ENCODE data around the gene ABHD13. TPM values are rescaled to one million over a fixed set of nuclear protein-coding genes. Genes with fewer than 3 reads are reported as not detected.
"Not testable (repeated sequence)": the region's sequence is repeated elsewhere in the genome, so short reads cannot be mapped to it uniquely, and the experiment has no call there.

ABHD13 gene
- total RNA-seq, 2 experiments from 2014 or later, result 9.1 to 9.9 TPM

GRCh38 chr13:108210551-108210950 lies 7.6 kb upstream of the ABHD13 start:
- POLR2A ChIA-PET, result no interaction called here
- no peak overlapping the region for H3K4me3 Mint-ChIP-seq
- CTCF ChIA-PET, result no interaction called here

GRCh38 chr13:108212886-108213285 lies 5.3 kb upstream of the ABHD13 start:
- no peak for DNase-seq
- Mint-ChIP-seq H3K4me3 (no peak overlapping the region), H3K27me3 (no peaks in the 10 kb centered on the region), H3K36me3 (ENCODE audit: low read depth) (peaks cover 34% of the 10 kb centered on the region), H3K4me1 (peaks cover 30% of the 10 kb centered on the region), H3K9me3 (peaks cover 13% of the 10 kb centered on the region), H3K27ac (no peak overlapping the region)
- ChIA-PET POLR2A (no interaction called here), CTCF (interaction anchor here (0.6 to 1.2 kb wide), 2 partner anchors 11 to 725 kb away, joined by 3 read pairs; no protein-coding TSS in a partner anchor)

More at GRCh38 chr13:108210551-108210950, 7.6 kb upstream of the ABHD13 start:
- no peak for DNase-seq
- H3K27me3 Mint-ChIP-seq, result no peaks in the 10 kb centered on the region
- peaks cover 16% of the 10 kb centered on the region for H3K9me3 Mint-ChIP-seq
- no peak overlapping the region for H3K27ac Mint-ChIP-seq
- H3K36me3 Mint-ChIP-seq (ENCODE audit: low read depth), result peaks cover 36% of the 10 kb centered on the region
- peaks cover 21% of the 10 kb centered on the region for H3K4me1 Mint-ChIP-seq

- Mint-ChIP-seq H3K9me3 (peaks cover 10% of the 10 kb centered on the region), H3K27ac (peak overlapping the region; percentile 72), H3K36me3 (ENCODE audit: low read depth) (peaks cover 28% of the 10 kb centered on the region), H3K27me3 (no peaks in the 10 kb centered on the region), H3K4me1 (peaks cover 32% of the 10 kb centered on the region), H3K4me3 (peak overlapping the region; percentile 90)
- DNase-seq, result no peak
- ChIA-PET CTCF (no interaction called here), POLR2A (no interaction called here)
Observed at GRCh38 chr13:108213946-108214345, 4.2 kb upstream of the ABHD13 start.

- Mint-ChIP-seq H3K4me3 (peak overlapping the region; percentile 90), H3K36me3 (ENCODE audit: low read depth) (peaks cover 22% of the 10 kb centered on the region), H3K27me3 (no peaks in the 10 kb centered on the region), H3K4me1 (peaks cover 39% of the 10 kb centered on the region), H3K9me3 (peaks cover 5% of the 10 kb centered on the region), H3K27ac (peak overlapping the region; percentile 72)
- peak; percentile 29 for DNase-seq
- ChIA-PET POLR2A (no interaction called here), CTCF (no interaction called here)
Observed at GRCh38 chr13:108214441-108215271, 3.5 kb upstream of the ABHD13 start.

GRCh38 chr13:108215436-108215835 lies 2.8 kb upstream of the ABHD13 start, which contains the start of gene LIG4:
Gene LIG4, minus strand, starts transcription at chr13:108215536. Its CDS starts 4,268 bp downstream, at chr13:108211268.
- ChIA-PET POLR2A (no interaction called here), CTCF (interaction anchor here (1.0 kb wide), 1 partner anchor 700 kb away, joined by 5 read pairs; no protein-coding TSS in a partner anchor)
- peaks cover 15% of the 10 kb centered on the region for H3K36me3 Mint-ChIP-seq (ENCODE audit: low read depth)
- H3K4me3 Mint-ChIP-seq, result peak within 1 kb of the TSS; percentile 90
- H3K27me3 Mint-ChIP-seq, result no peaks in the 10 kb centered on the region
- peaks cover 47% of the 10 kb centered on the region for H3K4me1 Mint-ChIP-seq
- H3K9me3 Mint-ChIP-seq, result no peaks in the 10 kb centered on the region
- H3K27ac Mint-ChIP-seq, result peak within 1 kb of the TSS; percentile 87
- DNase-seq, result peak; percentile 93

- Mint-ChIP-seq H3K4me1 (peaks cover 53% of the 10 kb centered on the region), H3K4me3 (peak overlapping the region; percentile 90), H3K27ac (peak overlapping the region; percentile 97)
- DNase-seq; H3K36me3 Mint-ChIP-seq (ENCODE audit: low read depth); H3K9me3 Mint-ChIP-seq; POLR2A ChIA-PET; H3K27me3 Mint-ChIP-seq: not testable (repeated sequence)
- CTCF ChIA-PET, result interaction anchor here (1.0 kb wide), 1 partner anchor 9 kb away, joined by 3 read pairs; no protein-coding TSS in a partner anchor
Observed at GRCh38 chr13:108217307-108218043, 717 bp upstream of the ABHD13 start.

- Mint-ChIP-seq H3K4me1 (peaks cover 43% of the 10 kb centered on the region), H3K27me3 (no peaks in the 10 kb centered on the region), H3K9me3 (no peaks in the 10 kb centered on the region), H3K4me3 (peak overlapping the region; percentile 90), H3K36me3 (ENCODE audit: low read depth) (peaks cover 2% of the 10 kb centered on the region), H3K27ac (no peak overlapping the region)
- no peak for DNase-seq
- CTCF ChIA-PET, result no interaction called here
- POLR2A ChIA-PET, result no interaction called here
Observed at GRCh38 chr13:108220041-108220440, 1.8 kb downstream of the ABHD13 start.

GRCh38 chr13:108223687-108224503 lies 5.7 kb downstream of the ABHD13 start:
- Mint-ChIP-seq H3K36me3 (ENCODE audit: low read depth) (peaks cover 2% of the 10 kb centered on the region), H3K27me3 (no peaks in the 10 kb centered on the region), H3K27ac (no peak overlapping the region), H3K4me3 (no peak overlapping the region), H3K4me1 (peaks cover 58% of the 10 kb centered on the region), H3K9me3 (no peaks in the 10 kb centered on the region)
- POLR2A ChIA-PET, result no interaction called here
- no peak for DNase-seq
- CTCF ChIA-PET, result no interaction called here

- peak; percentile 20 for DNase-seq
- Mint-ChIP-seq H3K27ac (no peak overlapping the region), H3K4me1 (peaks cover 43% of the 10 kb centered on the region), H3K27me3 (no peaks in the 10 kb centered on the region), H3K4me3 (no peak overlapping the region), H3K9me3 (no peaks in the 10 kb centered on the region), H3K36me3 (ENCODE audit: low read depth) (peaks cover 12% of the 10 kb centered on the region)
- POLR2A ChIA-PET, result no interaction called here
- CTCF ChIA-PET, result no interaction called here
Observed at GRCh38 chr13:108225440-108225839, 7.2 kb downstream of the ABHD13 start.

- H3K4me1 Mint-ChIP-seq, result peaks cover 37% of the 10 kb centered on the region
- H3K27ac Mint-ChIP-seq, result no peak overlapping the region
- no peak overlapping the region for H3K4me3 Mint-ChIP-seq
- H3K9me3 Mint-ChIP-seq, result no peaks in the 10 kb centered on the region
- no peak for DNase-seq
- CTCF ChIA-PET, result interaction anchor here (0.6 kb wide), 1 partner anchor 370 kb away, joined by 3 read pairs; no protein-coding TSS in a partner anchor
- H3K36me3 Mint-ChIP-seq (ENCODE audit: low read depth), result peaks cover 12% of the 10 kb centered on the region
- no peaks in the 10 kb centered on the region for H3K27me3 Mint-ChIP-seq
- POLR2A ChIA-PET, result no interaction called here
Observed at GRCh38 chr13:108226184-108226583, 8.0 kb downstream of the ABHD13 start.

- POLR2A ChIA-PET, result no interaction called here
- Mint-ChIP-seq H3K27ac (no peak overlapping the region), H3K4me3 (no peak overlapping the region), H3K9me3 (no peaks in the 10 kb centered on the region), H3K36me3 (ENCODE audit: low read depth) (peaks cover 10% of the 10 kb centered on the region), H3K27me3 (no peaks in the 10 kb centered on the region), H3K4me1 (peaks cover 34% of the 10 kb centered on the region)
- DNase-seq, result peak; percentile 62
- CTCF ChIA-PET, result no interaction called here
Observed at GRCh38 chr13:108227651-108228272, 9.6 kb downstream of the ABHD13 start.

- Mint-ChIP-seq H3K27me3 (no peaks in the 10 kb centered on the region), H3K36me3 (ENCODE audit: low read depth) (peaks cover 16% of the 10 kb centered on the region), H3K9me3 (no peaks in the 10 kb centered on the region), H3K4me1 (peaks cover 24% of the 10 kb centered on the region), H3K27ac (no peak overlapping the region), H3K4me3 (no peak overlapping the region)
- ChIA-PET CTCF (no interaction called here), POLR2A (no interaction called here)
- DNase-seq, result no peak
Observed at GRCh38 chr13:108230377-108230776, 12.2 kb downstream of the ABHD13 start.

All from activated CD4-positive, alpha-beta T cell treated with anti-CD3 and anti-CD28 coated beads, Interleukin-2, amount 10 ng/mL, durations not matched to agents 7 days and 5 days (primary cell).